ENCODE data around the gene LIN37.

The LIN37 gene

DNA sequence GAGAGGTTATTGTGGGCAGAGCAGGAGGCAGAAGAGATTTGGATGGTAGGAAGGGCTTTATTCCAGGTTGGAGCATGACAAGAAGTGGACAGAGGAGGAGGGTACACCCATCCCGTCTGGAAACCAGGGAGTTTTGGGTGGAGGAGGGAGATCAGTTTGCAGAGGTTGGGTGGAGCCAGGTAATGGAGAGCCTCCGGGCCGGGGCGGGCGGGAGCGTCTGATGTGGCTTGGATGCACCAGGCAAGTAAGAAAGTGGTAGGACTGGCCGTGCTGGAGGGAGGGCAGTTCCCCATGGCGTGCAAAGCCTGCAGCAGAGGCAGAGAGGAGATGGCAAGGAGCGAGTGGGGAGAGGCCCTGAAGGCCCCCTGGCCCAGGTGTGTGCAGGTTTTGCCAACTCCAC, 17.0 kb upstream of the LIN37 start:
- H3K4me2 ChIP-seq (ENCODE audit: low read length): no peak overlapping the region
- H3K9ac ChIP-seq (ENCODE audit: low read depth, low read length): no peak overlapping the region
- no peak overlapping the region for H3K4me3 ChIP-seq (ENCODE audit: low read length)
- H3K9me3 ChIP-seq (replicated peaks; ENCODE audit: low read length): no peaks in the 10 kb centered on the region
- H3K4me1 ChIP-seq (ENCODE audit: control insufficient read depth, insufficient read depth, low read length): no peaks in the 10 kb centered on the region
- H3K36me3 ChIP-seq (ENCODE audit: insufficient read depth, low read length): peaks cover 83% of the 10 kb centered on the region
- H3K27me3 ChIP-seq (ENCODE audit: control insufficient read depth, insufficient read depth, low read length): no peaks in the 10 kb centered on the region

DNA sequence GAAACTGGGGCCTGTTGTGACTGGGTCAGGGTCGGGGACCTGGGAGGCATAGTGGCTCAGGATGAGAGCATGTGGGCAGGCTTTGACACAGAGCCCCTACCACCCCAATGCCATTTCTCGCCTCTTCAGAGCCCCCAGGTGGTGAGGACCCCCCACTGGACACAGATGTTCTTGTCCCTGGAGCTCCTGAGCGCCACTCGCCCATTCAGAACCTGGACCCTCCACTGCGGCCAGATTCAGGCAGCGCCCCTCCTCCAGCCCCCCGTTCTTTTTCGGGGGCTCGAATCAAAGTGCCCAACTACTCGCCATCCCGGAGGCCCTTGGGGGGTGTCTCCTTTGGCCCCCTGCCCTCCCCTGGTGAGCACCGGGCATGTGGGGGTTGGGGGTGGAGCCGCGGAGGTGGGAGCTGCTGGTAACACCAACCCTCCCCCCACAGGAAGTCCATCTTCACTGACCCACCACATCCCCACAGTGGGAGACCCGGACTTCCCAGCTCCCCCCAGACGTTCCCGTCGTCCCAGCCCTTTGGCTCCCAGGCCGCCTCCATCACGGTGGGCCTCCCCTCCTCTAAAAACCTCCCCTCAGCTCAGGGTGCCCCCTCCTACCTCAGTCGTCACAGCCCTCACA, 16.5 kb upstream of the LIN37 start:
- H3K27me3 ChIP-seq (ENCODE audit: control insufficient read depth, insufficient read depth, low read length): no peaks in the 10 kb centered on the region
- H3K9me3 ChIP-seq (replicated peaks; ENCODE audit: low read length): no peaks in the 10 kb centered on the region
- peaks cover 87% of the 10 kb centered on the region for H3K36me3 ChIP-seq (ENCODE audit: insufficient read depth, low read length)
- H3K4me3 ChIP-seq (ENCODE audit: low read length): no peak overlapping the region
- no peak overlapping the region for H3K4me2 ChIP-seq (ENCODE audit: low read length)
- H3K9ac ChIP-seq (ENCODE audit: low read depth, low read length): no peak overlapping the region
- no peaks in the 10 kb centered on the region for H3K4me1 ChIP-seq (ENCODE audit: control insufficient read depth, insufficient read depth, low read length)

DNA sequence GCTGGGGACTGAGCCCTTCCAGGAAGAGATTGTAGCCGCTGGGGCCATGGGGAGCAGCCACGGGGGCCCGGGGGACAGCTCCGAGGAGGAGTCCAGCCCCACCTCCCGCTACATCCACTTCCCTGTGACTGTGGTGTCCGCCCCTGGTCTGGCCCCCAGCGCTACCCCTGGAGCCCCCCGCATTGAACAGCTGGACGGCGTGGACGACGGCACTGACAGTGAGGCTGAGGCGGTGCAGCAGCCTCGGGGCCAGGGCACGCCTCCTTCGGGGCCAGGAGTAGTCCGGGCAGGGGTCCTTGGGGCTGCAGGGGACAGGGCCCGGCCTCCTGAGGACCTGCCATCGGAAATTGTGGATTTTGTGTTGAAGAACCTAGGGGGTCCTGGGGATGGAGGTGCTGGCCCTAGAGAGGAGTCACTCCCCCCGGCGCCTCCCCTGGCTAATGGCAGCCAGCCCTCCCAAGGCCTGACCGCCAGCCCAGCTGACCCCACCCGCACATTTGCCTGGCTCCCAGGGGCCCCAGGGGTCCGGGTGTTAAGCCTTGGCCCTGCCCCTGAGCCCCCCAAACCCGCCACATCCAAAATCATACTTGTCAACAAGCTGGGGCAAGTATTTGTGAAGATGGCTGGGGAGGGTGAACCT, 15.7 kb upstream of the LIN37 start:
- H3K9ac ChIP-seq (ENCODE audit: low read depth, low read length): no peak overlapping the region
- no peaks in the 10 kb centered on the region for H3K27me3 ChIP-seq (ENCODE audit: control insufficient read depth, insufficient read depth, low read length)
- no peak overlapping the region for H3K4me2 ChIP-seq (ENCODE audit: low read length)
- peaks cover 83% of the 10 kb centered on the region for H3K36me3 ChIP-seq (ENCODE audit: insufficient read depth, low read length)
- H3K4me1 ChIP-seq (ENCODE audit: control insufficient read depth, insufficient read depth, low read length): no peaks in the 10 kb centered on the region
- no peak overlapping the region for H3K4me3 ChIP-seq (ENCODE audit: low read length)
- no peaks in the 10 kb centered on the region for H3K9me3 ChIP-seq (replicated peaks; ENCODE audit: low read length)

- Histone ChIP-seq H3K4me2 (ENCODE audit: low read length) (no peak overlapping the region), H3K27me3 (ENCODE audit: control insufficient read depth, insufficient read depth, low read length) (no peaks in the 10 kb centered on the region), H3K9ac (ENCODE audit: low read depth, low read length) (no peak overlapping the region), H3K4me1 (ENCODE audit: control insufficient read depth, insufficient read depth, low read length) (no peaks in the 10 kb centered on the region), H3K36me3 (ENCODE audit: insufficient read depth, low read length) (peaks cover 82% of the 10 kb centered on the region), H3K4me3 (ENCODE audit: low read length) (no peak overlapping the region), H3K9me3 (replicated peaks; ENCODE audit: low read length) (no peaks in the 10 kb centered on the region)
Observed at GRCh38 chr19:35733180-35734125, 14.9 kb upstream of the LIN37 start.

GRCh38 chr19:35734273-35734672, 14.1 kb upstream of the LIN37 start:
- H3K9ac ChIP-seq (ENCODE audit: low read depth, low read length): no peak overlapping the region
- peaks cover 82% of the 10 kb centered on the region for H3K36me3 ChIP-seq (ENCODE audit: insufficient read depth, low read length)
- H3K9me3 ChIP-seq (replicated peaks; ENCODE audit: low read length): no peaks in the 10 kb centered on the region

DNA sequence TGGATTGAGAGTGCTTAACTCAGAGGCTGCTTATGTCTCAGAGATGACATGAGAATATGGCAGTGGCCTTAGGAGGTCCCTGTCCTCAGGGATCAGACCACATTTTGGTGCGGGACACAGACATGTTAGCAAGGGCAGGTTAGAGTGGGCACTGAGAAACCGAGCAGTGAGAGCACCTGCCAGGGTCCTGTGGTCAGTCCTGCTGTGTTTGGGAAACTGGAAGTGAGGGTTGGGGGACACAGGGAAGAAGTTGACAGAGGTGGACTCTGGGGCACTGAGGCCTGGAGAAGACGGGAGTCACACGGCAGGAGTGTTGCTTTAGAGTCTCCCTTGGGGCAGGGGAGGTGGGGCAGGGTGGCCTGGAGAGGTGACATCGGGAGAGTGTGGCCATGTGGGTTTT, 13.5 kb upstream of the LIN37 start:
- peaks cover 78% of the 10 kb centered on the region for H3K36me3 ChIP-seq (ENCODE audit: insufficient read depth, low read length)
- H3K27me3 ChIP-seq (ENCODE audit: control insufficient read depth, insufficient read depth, low read length): no peaks in the 10 kb centered on the region
- peaks cover 2% of the 10 kb centered on the region for H3K4me1 ChIP-seq (ENCODE audit: control insufficient read depth, insufficient read depth, low read length)
- H3K4me3 ChIP-seq (ENCODE audit: low read length): no peak overlapping the region
- no peak overlapping the region for H3K4me2 ChIP-seq (ENCODE audit: low read length)
- H3K9me3 ChIP-seq (replicated peaks; ENCODE audit: low read length): no peaks in the 10 kb centered on the region
- no peak overlapping the region for H3K9ac ChIP-seq (ENCODE audit: low read depth, low read length)

More at GRCh38 chr19:35734273-35734672, 14.1 kb upstream of the LIN37 start:
- no peaks in the 10 kb centered on the region for H3K27me3 ChIP-seq (ENCODE audit: control insufficient read depth, insufficient read depth, low read length)
- H3K4me3 ChIP-seq (ENCODE audit: low read length): no peak overlapping the region
- H3K4me2 ChIP-seq (ENCODE audit: low read length): no peak overlapping the region
- no peaks in the 10 kb centered on the region for H3K4me1 ChIP-seq (ENCODE audit: control insufficient read depth, insufficient read depth, low read length)

GRCh38 chr19:35736913-35737886, 11.2 kb upstream of the LIN37 start:
- no peak overlapping the region for H3K4me3 ChIP-seq (ENCODE audit: low read length)
- no peak overlapping the region for H3K9ac ChIP-seq (ENCODE audit: low read depth, low read length)
- no peaks in the 10 kb centered on the region for H3K9me3 ChIP-seq (replicated peaks; ENCODE audit: low read length)
- peaks cover 59% of the 10 kb centered on the region for H3K36me3 ChIP-seq (ENCODE audit: insufficient read depth, low read length)
- H3K4me1 ChIP-seq (ENCODE audit: control insufficient read depth, insufficient read depth, low read length): peaks cover 4% of the 10 kb centered on the region
- no peaks in the 10 kb centered on the region for H3K27me3 ChIP-seq (ENCODE audit: control insufficient read depth, insufficient read depth, low read length)
- no peak overlapping the region for H3K4me2 ChIP-seq (ENCODE audit: low read length)

- Histone ChIP-seq H3K4me3 (ENCODE audit: low read length) (no peak overlapping the region), H3K36me3 (ENCODE audit: insufficient read depth, low read length) (peaks cover 53% of the 10 kb centered on the region), H3K9ac (ENCODE audit: low read depth, low read length) (no peak overlapping the region), H3K27me3 (ENCODE audit: control insufficient read depth, insufficient read depth, low read length) (no peaks in the 10 kb centered on the region), H3K4me1 (ENCODE audit: control insufficient read depth, insufficient read depth, low read length) (peaks cover 4% of the 10 kb centered on the region), H3K4me2 (ENCODE audit: low read length) (no peak overlapping the region), H3K9me3 (replicated peaks; ENCODE audit: low read length) (no peaks in the 10 kb centered on the region)
Observed at GRCh38 chr19:35738021-35738886, 10.1 kb upstream of the LIN37 start.

DNA sequence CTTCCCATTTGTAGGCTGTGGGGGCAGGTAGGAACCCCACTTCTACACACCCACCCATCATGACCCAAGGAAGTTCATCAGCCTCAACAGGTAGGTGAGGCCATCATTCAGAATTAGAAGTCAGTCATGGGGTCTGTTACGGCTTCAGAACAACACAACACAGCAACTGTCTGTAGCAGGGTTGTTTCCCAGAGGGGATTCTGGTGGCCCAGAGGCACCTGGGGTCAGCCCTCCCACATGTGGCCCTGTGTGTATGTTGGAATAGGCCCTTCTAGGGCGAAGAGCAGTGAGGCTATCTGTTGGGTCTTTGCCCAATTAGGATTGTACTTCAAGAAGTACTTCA, 9.5 kb upstream of the LIN37 start:
- no peak overlapping the region for H3K9ac ChIP-seq (ENCODE audit: low read depth, low read length)
- no peaks in the 10 kb centered on the region for H3K9me3 ChIP-seq (replicated peaks; ENCODE audit: low read length)
- no peak overlapping the region for H3K4me3 ChIP-seq (ENCODE audit: low read length)
- H3K4me2 ChIP-seq (ENCODE audit: low read length): no peak overlapping the region
- no peaks in the 10 kb centered on the region for H3K27me3 ChIP-seq (ENCODE audit: control insufficient read depth, insufficient read depth, low read length)
- H3K4me1 ChIP-seq (ENCODE audit: control insufficient read depth, insufficient read depth, low read length): peaks cover 4% of the 10 kb centered on the region
- peaks cover 47% of the 10 kb centered on the region for H3K36me3 ChIP-seq (ENCODE audit: insufficient read depth, low read length)

DNA sequence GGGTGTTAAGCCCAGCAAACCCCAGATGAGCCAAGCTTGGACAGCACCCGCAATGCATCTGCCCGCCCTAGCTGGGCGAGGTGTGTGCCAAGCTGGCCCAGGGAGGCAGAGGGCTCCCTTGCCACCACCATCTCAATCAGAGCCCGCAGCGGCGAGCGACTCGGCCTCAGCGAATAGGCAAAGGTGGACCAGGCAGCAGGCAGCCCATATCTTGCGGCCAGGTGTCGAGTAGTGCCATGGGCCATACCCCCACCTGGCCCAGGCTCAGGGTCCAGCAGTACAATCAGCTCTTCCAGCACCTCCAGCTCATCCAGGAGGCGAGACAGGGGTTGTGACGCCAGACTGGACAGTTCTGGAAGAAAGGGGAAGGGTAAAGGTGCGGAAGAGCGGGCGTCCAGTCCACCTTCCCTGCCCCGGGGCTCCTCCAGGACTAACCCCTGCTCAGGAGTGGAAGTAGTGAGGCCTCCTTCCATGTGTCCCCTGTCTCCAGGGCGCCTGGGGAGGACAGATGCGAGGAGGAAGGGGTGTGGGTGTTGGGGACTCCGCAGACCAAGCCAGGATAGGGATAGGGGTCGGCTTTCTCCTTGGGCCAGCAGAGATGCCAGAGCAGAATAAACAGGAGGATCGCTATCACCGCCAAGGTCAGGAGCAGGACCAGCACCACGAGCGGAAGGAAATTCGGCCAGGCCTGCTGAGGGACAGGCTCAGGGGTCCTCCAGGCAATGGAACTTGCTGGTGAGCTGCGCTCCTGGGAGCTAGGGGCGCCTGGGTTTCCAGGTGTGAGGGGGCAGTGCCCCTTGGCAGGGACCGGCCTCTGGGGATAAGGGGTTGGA, 8.9 kb upstream of the LIN37 start:
- H3K27me3 ChIP-seq (ENCODE audit: control insufficient read depth, insufficient read depth, low read length): no peaks in the 10 kb centered on the region
- H3K4me3 ChIP-seq (ENCODE audit: low read length): peak overlapping the region; percentile 73
- H3K9ac ChIP-seq (ENCODE audit: low read depth, low read length): peak overlapping the region; percentile 55
- no peaks in the 10 kb centered on the region for H3K9me3 ChIP-seq (replicated peaks; ENCODE audit: low read length)
- H3K4me1 ChIP-seq (ENCODE audit: control insufficient read depth, insufficient read depth, low read length): peaks cover 9% of the 10 kb centered on the region
- peak overlapping the region; percentile 93 for H3K4me2 ChIP-seq (ENCODE audit: low read length)
- H3K36me3 ChIP-seq (ENCODE audit: insufficient read depth, low read length): peaks cover 41% of the 10 kb centered on the region
